HG03139 (cell line): ENCODE results near the gene CHD2.

ENCODE experiments used
- ATAC-seq: cut with Tn5 transposase; IDR thresholded peaks from one replicate; pipeline ENCODE4 v1.9.1; 2021; ENCODE audit not compliant: unreplicated experiment

Gene CHD2

GRCh38 chr15:92885224-92886041 is 14.7 kb upstream of the CHD2 start:
- ATAC-seq = no peak

DNA sequence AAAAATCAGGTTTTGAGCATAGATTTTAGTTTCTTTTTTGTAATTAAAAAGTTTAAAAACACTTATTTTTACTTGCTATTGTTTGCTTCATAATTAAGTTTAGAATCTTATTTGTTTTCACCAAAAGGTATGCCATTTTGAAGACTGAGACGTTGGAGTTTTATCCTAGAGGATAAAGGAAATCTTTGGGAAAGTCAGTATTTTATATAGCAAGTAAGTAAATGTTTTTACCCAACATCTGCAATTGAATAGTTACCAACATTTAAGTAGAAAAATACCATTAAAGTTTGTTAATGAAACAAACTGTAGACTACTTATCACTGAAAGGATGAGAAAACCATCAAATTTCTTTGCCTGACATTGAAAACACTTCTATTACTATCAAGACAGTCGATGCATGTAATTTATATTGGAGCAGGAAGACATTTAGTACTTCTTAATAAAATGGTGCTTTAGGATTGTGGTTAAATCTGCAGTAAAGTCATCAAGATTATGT is 14.0 kb upstream of the CHD2 start:
- no peak for ATAC-seq

DNA sequence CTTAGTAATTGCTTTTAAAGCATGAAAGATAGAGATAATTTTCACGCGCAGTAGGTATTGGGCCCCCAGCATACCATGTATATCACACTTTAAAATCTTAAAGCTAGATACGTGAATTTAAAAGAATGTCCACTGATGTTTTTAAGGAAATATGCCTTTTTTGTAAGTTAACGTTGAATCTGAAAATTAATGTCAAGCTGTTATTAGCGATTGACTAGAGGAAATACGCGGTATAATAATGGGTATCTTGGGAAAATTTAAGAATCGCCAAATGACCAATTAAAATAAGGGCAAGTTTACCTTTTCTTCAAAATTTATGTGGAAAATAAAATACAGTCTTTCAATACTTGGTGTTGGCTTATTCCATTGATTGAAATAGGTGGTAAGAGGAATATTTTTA is 13.3 kb upstream of the CHD2 start:
- ATAC-seq = no peak

GRCh38 chr15:92887869-92888268 is 12.3 kb upstream of the CHD2 start:
- ATAC-seq = no peak

GRCh38 chr15:92889390-92890107 is 10.6 kb upstream of the CHD2 start:
- ATAC-seq = no peak

DNA sequence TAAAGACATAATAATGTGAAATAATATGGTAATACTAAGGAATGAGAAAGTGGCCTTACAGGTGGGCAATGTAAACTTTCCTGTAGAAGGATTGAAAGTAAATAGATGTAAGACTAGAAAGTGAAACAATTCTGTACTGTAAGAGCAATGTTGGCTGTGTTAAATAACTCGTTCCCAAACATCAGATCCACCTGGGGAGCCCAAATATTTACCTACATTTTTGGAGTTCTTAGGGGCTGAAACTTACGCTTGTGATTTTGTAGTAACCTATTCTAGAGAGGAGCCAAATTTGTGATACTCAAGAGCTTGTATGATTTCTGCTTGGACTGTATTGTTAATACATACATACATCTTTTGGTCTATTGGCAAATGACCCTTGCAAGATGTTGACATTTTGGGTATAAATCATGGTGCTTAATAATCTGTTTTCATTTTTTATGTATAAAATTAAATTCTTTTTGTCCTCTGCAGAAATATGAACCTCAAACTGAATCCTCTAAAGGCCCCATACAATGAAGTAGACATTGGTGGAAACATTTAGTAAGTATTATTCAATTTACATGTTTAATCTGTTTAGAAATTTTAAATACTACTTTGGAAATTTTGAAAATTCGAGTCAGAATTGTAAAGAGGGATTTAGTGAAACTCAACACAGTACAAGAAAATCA is 8.5 kb upstream of the CHD2 start:
- ATAC-seq = no peak

- ATAC-seq = no peak
Observed at GRCh38 chr15:92892201-92892555, 7.9 kb upstream of the CHD2 start.

DNA sequence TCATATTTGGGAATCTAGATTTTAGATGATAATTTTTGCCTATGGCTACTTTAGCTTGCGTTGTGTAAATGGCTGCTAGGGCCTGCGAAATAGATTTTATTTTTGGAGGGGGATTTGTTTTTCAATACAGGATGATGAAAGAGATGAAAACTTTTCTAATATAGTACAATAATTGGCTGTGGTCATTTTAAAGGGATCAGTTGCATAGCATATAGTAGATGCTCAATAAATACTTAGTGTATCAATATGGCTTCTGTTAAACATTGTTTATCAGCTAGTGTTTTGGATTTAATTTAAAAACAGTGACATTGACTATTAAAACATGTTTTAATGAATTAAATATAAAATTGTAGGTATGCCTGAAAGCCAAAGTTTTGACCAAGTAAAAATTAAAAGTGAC is 6.9 kb upstream of the CHD2 start:
- no peak for ATAC-seq

GRCh38 chr15:92896561-92896960 is 3.6 kb upstream of the CHD2 start:
- no peak for ATAC-seq

GRCh38 chr15:92897620-92898019 is 2.5 kb upstream of the CHD2 start:
- no peak for ATAC-seq

GRCh38 chr15:92898988-92899582 is 1.0 kb upstream of the CHD2 start:
- ATAC-seq = no peak

GRCh38 chr15:92899601-92899947 is 550 bp upstream of the CHD2 start:
- ATAC-seq = no peak

DNA sequence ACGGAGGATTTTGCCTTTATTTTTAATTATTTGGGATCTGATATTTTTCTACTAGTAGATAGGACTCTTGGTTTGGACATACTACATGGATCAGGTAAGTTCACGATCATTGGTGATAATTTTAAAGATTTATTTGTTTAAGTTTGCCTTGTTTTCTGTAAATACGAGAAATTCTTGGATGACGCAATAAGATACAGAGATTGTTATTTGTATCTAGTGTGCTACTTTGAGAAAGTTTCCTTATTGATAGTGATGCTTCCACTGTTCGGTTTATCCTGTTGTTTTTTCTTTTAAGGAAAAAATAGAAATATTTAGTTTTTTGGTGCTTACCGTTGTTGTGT is 577 bp downstream of the CHD2 start:
- ATAC-seq = no peak

DNA sequence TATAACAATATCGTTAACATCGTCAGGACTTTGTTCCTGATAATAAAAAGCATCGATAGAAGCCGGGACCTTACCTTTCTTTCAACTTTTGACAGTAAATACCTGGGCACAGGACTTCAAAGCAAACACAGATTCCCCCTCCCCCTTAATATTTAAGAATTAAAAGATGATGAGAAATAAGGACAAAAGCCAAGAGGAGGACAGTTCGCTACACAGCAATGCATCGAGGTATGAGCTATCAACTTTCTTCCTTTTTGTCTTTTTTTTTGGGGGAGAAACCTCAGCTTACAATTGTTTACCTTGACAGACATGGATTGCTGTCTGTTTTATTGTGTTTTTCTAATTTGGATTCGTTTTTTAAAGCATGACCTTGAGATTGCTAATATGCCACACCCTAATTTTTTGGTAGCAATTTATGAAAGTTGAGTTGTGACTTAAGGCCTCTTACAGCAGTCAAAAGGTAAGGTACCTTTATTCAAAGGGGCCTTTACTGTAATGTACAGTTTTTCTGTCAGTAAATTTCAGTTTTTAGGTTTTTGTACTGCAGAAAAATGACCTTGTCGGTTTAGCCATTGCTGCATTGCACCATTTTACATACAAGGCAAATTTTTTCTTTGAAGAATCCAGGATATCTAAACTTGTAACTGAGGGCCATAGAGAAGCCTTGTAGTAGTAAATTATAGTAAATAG is 1.1 kb downstream of the CHD2 start:
- ATAC-seq = no peak

DNA sequence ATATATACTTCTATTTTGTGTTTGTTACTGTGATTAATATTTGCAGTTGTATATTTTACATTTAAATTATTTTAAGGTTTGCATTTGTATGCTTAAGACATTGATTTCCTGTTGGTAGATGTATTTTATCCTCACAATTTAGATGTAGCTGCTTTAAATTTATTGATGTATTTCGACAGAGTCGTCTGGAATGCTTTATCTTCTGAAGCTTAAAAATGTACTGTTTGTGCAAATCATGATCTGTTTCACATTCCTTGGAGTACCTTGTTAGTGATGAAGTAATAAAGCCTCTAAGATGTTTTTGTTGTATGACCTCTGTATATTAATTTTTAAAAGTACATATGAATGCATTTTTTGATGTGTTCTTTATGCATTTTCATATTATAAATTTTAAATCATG is 1.9 kb downstream of the CHD2 start:
- no peak for ATAC-seq

- no peak for ATAC-seq
Observed at GRCh38 chr15:92902737-92903593, 2.8 kb downstream of the CHD2 start.

DNA sequence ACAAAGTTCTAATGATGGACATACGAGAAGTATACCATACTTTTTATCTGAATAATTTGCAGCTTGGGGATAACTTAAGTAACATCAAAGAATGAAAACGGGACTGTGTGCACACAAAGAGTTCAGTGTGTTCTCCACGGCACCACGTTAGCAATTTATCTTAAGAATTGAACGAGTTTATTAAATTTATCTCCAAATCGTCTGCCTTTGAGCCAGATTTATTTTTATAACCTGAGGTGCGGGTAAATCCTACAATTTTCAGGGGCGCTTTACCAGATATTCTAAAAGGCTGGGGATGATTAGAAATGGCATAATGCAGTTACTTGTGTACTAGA is 3.5 kb downstream of the CHD2 start:
- ATAC-seq = no peak

DNA sequence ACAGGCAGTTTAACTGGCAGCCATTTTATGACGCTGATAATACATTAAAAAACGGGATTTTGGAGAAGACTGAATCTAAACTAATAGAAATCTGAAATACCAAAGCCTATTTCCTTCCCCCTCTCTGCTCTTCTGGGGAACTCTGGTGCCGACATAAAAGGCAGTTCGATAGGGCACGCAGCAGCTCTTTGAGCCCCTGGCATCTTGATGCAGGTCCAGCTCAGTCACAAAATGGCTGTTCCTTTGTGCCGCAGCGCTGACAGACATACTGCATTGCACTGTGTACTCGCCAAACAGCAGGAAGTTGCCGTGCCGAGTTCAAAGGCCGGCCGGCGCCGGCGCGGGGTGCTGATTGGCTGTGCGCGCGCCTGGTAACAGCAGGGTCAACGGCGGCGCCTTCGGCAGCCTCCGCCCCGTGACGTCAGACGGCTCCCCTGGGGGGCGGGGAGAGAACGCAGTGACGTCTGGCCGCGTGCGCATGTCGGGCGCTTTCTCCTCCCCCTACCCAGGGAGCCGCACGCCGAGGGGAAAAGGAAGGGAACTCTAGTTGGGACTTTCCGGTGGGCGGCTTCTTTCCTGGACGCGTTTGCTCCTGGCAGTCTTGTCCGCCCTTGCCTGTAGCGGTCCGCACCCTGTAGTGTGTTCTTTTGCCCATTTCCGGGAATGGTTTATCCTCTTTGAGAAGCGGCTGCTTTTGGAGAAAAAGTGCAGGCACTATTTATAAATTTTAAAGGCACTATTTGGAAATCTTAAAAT is 4.0 kb downstream of the CHD2 start:
- peak; percentile 78 for ATAC-seq

DNA sequence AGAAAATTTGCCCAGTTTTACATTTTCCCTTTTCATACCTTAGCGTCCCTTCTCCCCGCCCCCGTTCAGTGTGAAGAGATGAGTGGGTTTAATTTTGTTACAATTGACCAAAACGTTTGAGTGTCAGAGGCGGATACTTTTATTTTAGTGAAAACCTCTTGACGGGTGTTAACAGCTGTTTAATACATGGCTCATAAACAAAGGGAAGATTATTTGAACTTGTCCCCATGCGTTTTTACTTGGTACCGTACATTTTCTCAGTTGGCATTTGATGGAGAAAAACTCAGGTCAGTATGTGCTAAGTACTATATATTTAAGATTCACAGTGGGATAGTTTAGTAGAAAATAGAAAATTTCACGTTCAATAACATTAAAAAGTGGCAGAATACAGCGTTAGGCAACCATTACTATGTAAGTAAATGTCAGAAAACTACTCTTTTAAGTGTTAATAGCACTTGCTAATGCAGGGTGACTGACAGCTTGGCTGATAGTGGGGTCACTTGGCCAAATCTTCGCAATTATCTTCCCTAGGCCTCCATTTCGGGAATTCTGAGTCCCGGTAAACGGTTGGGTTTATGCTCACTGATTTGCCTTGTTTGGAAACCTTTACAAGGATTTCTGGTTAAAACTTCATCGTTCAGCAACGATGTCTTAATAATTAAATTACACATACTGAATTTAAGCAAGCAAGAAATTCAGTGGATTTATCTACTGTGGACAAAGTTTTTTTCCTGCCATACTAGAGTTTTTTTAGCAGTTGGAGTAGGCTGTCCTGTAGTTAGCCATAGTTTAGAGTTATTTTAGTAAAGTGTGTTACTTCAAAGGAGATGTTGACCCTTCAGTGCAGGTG is 4.8 kb downstream of the CHD2 start:
- no peak for ATAC-seq
